KBM-7 (cell line): Measurements from ENCODE around the gene UMAD1.
A peak's percentile ranks its signal among the peaks of the same experiment; 100 is the strongest.

ENCODE experiments used
- DNase-seq: peaks from one replicate; pipeline ENCODE4 v3.0.0-alpha.2; 2015
- in situ Hi-C: fragments of 300-500 bp; cut with MboI; formaldehyde crosslinking; loops from 2 replicates; pipeline ENCODE4 v1.14.3; 2020; ENCODE audit warnings: low sequenced_read_pairs, low pct_unique_long_range_greater_than_20kb, mixed read lengths

Gene UMAD1

DNA sequence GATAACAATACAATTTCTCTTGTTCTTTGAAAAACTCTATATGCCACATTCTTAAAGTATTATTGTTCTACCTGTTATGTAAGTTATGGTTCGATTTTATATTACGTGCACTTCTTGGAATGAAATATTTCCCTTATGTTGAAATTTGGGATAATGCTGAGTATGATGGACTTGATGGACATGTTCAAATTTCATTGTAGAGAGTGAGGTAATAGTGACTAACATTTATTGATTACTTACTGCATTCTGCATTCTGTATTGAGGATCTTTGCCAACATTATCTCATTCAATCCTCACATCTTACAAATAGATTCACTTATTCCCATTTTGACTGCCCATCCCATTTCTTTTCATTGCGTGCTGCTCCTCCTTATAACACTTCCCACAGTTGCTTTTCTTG is 208.3 kb downstream of the UMAD1 start:
- in situ Hi-C loops, result no loop called here
- no peak for DNase-seq

DNA sequence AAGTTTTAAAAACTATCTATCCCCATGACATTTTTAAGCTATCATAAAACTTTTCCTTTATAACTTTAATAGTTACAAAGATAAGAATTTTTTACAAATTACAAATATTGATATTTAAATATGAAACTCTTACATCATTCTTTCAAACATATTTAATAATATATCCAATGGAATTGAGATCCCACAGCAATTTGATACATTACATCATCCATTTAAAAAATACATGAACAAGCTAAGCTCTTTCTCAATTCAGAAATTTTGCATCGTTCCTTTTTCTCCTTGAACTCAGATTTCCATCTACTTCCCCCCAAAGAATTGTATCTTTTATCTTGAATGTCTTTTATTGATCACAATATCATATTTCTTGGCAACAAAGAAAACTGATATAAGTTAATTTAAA is 209.6 kb downstream of the UMAD1 start:
- DNase-seq, result no peak
- in situ Hi-C loops, result no loop called here

DNA sequence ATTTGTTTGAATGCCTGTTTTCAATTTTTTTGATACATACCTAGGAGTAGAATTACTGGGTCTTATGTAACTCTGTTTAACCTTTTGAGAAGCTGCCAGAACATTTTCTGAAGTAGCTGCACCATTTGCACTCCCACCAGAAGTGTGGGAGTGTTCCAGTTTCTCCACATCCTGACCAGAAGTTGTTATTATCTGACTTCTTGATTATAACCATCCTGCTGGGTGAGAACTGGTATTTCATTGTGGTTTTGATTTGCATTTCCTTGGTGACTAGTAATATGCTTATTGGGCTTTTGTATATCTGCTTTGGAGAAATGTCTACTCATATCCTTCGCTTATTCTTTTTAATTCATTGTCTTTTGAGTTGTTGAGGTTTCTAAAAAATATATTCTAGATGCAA is 210.8 kb downstream of the UMAD1 start:
- DNase-seq, result peak; percentile 47

DNA sequence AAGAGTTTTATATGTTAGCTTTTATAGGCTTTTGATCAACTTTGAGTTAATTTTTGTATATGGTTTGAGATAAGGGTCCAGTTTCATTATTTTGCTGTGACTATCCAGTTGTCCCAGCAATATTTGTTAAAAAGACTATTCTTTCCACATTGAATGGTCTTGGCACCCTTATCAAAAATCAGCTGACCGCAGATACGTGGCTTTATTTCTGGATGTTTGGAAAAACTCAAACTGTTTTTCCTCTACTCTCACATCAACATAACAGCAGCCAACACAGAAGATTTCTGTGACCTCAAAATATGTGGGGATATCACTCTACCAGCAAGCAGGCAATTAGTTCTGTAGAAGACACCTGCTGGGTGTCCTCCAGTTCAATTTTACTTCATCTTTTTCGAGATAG is 211.4 kb downstream of the UMAD1 start:
- in situ Hi-C loops, result no loop called here
- no peak for DNase-seq

More for the DNA sequence above, 210.8 kb downstream of the UMAD1 start:
- in situ Hi-C loops, result no loop called here

DNA sequence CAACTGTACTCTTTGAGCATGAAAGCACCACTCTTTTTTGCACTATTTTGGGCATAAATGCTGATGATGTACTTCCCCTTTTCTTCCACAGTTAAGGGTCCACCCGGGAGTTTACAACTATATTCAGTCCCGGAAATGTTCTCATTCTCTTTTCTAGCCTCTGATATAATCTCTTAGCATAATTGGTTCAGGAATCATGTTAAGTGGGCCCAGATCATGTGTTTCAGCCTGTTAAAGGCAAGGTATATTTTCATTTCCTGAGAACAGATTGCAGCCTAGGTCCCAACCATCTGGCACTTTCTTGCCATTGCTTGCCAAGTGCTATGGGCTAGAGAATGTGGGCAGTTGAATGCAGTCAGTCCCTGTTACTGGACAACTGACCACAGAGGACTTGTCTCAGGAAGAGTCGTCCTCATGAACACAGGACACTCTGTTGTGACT is 216.6 kb downstream of the UMAD1 start:
- DNase-seq, result peak; percentile 94
- in situ Hi-C loops, result no loop called here

DNA sequence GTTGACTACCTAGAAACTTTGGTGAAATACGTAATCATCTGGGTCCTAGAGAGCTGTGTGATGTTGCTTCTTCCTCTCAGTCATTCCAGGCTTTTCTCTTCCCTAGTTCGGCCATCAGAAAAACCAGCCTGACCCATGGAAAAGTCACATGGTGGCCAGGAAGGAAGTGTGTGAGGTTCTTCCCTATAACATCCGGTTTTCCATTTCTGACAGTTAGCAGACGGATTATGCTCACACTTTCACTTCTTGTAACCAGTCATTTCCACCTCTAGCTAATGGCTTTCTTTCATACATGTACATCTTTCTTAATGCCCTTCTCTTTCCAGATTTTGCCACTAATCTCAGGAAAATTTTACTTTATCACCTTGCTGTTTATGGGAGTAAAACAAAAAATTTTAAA is 218.0 kb downstream of the UMAD1 start:
- in situ Hi-C loops, result no loop called here
- peak; percentile 7 for DNase-seq

DNA sequence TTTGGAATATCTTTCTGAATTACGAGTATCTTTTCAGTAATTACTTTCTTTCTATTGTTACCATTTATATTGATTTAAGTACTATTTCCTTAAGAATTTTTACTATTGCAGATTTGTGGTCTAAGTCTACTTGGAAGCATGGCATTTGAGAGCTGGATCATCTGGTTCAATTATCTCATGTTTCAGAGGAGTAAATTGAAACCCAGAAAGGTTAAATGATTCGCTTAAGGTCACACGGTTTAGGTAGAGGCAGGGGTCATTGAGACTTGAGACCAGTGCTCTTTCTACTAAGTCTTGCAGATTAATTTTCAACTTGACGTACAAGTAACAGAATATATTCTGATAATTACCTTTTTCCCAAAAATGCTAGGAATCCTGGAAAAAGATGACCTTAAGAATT is 218.9 kb downstream of the UMAD1 start:
- no peak for DNase-seq
- in situ Hi-C loops, result no loop called here

DNA sequence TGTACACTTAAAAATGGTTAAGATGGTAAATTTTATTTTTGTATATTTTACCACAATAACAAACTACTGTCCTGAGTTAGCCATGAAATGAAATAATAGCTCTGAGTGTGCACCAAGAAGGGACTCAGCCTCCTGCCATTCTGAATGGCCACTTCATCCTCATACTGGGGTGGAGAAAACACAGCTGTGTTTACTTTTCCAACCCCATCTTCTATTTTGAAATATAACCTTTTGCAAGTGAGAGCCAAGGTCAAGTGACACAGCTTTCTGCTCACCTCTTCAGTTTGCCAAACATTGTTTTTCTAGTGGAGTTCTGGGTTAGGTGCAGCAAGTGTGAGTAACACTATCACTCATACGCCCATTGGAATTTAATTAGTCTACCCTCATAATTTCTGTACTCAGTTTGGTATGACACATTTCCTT is 220.7 kb downstream of the UMAD1 start:
- in situ Hi-C loops, result no loop called here
- DNase-seq, result no peak

DNA sequence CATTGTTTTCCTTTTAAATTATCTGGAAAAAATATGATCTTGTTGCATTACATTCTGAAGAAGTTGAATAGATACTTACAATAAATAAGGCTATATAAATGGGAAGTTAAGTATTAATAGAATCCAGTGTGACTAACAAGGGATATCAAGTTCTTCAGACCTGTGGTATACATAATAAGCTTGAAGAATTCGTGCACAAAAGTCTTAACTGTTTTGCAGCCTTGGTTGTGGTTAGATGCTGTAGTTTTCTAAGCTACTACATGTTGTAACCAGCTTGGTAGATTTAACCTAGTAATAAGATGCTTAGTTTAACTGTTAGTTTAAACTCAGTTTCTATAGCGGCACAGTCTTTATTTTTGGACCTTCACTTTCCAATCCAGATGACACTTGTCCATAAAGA is 221.8 kb downstream of the UMAD1 start:
- no peak for DNase-seq
- in situ Hi-C loops, result no loop called here

DNA sequence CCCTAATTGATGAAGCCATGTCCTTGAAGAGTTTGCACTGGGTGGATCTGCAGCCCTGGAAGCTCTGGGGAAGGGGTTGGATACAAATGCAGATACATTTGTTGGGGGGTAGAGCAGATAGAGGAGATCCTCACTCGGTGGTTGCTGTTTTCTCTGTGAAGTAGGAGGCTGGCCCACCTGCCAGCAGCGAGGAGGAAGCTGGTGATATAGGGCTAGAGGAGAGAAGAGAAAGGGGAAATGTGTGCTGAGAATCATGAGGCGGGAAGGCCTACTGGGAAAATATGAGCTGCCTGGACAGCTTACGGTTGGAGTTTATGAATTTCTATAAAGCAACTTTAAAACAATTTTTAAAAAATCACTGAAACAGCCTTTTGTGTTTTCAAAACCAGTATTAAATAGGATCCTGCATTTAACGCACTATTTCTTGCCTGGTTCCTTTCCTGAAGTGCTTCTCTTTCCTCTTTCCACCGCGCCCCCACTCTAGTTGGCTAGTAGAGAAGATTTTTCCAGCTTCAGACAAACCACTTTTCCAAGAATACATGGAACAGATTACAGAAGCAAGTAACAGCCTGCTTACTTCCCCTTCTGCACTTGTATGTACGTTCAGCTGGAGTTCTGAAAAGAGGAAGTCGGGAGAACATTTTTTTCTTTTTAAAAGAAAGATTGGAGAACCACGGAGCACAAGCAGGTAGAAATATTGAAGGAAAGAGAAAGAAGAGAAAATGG is 227.5 kb downstream of the UMAD1 start:
- DNase-seq, result peak; percentile 87
- in situ Hi-C loops, result no loop called here

DNA sequence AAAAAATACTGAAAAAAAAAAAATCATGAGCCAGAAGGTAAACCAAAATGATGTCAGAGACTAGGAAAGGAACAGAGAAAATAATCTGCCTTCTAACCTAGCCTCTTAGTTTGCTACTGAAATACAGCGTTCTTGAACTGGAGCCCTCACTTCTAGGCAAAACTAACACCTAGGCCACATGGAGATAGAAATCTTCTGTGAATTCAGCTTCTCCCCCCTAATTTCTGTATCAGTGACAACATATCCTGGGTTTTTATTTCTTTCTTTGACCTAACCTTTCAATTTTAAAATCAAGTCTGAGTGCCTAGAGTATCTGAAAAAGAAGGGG is 228.0 kb downstream of the UMAD1 start:
- DNase-seq, result no peak
- in situ Hi-C loops, result no loop called here

DNA sequence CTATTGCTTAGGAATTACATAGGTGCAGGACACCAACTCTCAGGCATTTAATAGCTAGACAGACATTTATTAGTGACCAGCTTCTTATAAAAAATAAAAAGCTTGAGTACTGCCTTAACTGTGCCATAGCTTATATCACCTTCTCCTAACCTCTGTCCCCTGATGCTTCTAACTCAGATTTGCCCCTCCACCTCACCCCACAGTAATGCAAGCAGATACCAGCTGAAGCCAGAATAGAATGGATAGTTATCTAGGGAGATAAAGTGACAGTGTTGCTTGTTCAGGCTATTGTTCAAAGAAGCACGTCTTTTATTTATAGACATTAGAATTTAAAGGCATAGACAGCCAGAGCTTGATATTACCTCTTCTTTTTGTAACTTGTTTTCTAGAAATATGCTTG is 228.5 kb downstream of the UMAD1 start:
- in situ Hi-C loops, result no loop called here
- peak; percentile 16 for DNase-seq

DNA sequence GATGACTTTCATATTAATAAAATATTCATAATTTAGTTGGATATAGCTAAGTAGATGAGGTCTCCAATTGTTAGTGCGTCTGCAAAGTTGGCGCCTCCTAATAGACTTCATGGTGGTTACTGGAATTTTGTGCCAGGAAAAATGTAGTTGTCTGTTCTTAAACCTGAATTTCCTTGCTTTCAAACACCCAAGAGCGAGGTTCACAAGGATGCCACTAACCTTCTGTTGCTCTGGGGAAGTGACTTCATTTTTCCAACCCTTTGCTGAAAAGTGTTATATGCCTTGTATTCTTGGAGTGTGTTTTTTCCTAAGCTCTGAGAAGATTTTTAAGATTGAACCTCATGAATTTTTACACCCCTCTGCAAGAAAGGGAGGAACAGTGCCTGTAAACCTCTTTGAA is 229.1 kb downstream of the UMAD1 start:
- in situ Hi-C loops, result no loop called here

DNA sequence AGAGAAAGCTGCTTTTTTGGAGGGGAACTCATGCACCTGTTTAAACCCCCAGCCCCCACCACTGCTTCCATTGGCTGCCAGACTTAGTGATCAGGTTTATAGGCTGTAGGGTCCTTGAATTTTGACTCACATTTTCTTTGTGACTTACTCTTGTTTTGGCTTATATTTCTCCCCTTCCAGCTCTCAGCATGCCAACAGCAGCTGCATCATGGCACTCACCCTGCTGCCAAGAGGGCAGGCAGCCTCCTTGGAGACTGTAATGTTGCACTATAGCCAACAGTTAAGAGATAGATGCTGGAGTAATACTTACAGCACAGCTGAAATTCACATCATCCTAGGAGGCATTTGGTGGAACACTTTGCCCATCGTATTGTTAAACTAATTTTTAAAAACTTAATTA is 230.0 kb downstream of the UMAD1 start:
- in situ Hi-C loops, result no loop called here

More for the DNA sequence above, 229.1 kb downstream of the UMAD1 start:
- DNase-seq, result no peak

DNA sequence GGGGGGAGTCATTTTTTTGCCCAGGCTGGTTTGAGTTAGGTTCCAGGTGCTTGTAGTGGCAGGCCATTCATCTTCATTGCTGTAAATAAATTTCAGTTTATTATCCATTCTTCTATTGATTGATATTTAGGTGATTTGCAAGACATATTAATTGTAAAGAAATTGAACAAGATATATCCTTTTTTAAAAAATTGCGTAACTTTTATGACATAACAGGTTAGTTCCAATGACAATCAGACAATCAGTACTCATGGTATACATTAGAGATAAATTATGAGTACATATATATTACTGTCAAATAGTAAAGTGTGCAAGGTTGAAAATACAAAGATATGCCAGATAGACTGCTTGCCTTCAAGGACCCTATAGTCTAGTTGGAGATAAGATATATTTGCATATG is 235.9 kb downstream of the UMAD1 start:
- no peak for DNase-seq
- in situ Hi-C loops, result no loop called here

More for the DNA sequence above, 230.0 kb downstream of the UMAD1 start:
- no peak for DNase-seq

DNA sequence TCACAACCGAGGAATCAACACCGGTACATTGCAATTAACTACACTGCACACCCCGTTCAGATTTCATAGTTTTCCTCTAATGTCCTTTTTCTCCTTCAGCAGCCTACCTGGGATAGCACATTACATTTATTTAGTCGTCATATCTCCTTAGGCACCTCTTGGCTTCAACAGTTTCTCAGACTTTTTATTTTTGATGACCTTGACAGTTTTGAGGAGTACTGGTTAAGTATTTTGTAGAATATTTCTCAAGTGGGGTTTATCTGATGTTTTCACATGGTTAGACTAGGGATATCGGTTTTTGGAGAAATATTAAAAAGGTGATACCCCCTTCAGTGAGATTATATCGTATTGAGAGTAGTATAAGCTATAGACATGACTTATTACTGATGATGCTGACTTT is 241.0 kb downstream of the UMAD1 start:
- in situ Hi-C loops, result no loop called here
- DNase-seq, result no peak

DNA sequence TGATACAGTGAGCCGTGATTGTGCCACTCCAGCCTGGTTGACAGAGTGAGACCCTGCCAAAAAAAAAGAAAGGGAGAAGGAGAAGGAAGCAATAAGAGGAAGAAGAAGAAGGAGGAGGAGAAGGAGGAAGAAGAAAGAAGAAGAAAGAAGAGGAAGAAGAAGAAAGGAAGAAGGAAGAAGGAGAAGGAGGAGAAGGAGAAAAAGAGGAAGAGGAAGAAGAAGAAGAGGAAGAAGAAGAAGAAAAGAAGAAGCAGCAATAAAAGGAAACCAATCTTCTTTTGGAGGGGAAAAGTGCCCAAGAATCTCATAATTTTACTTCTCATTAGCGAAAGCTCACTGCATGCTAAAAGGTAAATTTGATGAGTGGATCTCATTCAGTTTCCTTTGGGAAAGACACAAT is 242.3 kb downstream of the UMAD1 start:
- DNase-seq, result peak; percentile 7
- in situ Hi-C loops, result no loop called here

DNA sequence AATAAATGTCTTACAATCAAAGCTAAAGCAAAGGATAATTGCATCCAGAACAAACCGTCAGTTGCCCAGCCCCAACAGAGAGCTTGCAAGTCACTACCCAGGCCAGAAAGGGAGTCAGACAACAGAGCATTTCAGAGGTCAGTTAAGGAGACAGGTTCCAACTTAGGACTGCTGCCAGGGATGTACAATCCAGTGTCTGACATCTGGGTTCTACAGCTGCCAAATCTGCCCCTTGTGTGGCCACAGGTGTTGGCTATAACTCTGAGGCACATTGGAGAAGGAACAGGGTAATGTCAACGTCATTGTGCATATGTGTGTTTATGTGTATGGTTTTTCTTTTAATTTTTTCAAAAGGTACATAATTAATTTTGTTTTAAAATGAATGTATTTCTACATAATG is 242.8 kb downstream of the UMAD1 start:
- in situ Hi-C loops, result no loop called here
- no peak for DNase-seq

DNA sequence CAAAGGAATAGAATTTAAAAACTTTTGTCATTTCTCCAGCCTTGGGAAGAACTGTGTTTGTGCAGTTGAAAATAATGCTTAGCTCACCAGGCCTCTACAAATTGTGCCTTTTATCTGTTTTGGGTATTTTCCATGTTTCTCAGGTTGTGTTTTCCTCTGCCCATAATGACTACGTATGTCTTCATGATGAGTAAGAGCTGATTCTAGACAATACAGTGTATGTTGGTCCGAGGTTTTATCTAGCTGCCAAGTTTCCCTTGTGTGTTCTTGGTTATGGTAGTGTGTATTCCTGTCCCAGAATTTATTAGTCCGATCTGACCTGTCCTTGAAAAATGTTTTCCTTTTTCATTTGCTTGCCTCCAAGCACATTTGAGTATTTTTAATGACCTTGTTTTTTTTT is 244.3 kb downstream of the UMAD1 start:
- DNase-seq, result no peak
- in situ Hi-C loops, result no loop called here

DNA sequence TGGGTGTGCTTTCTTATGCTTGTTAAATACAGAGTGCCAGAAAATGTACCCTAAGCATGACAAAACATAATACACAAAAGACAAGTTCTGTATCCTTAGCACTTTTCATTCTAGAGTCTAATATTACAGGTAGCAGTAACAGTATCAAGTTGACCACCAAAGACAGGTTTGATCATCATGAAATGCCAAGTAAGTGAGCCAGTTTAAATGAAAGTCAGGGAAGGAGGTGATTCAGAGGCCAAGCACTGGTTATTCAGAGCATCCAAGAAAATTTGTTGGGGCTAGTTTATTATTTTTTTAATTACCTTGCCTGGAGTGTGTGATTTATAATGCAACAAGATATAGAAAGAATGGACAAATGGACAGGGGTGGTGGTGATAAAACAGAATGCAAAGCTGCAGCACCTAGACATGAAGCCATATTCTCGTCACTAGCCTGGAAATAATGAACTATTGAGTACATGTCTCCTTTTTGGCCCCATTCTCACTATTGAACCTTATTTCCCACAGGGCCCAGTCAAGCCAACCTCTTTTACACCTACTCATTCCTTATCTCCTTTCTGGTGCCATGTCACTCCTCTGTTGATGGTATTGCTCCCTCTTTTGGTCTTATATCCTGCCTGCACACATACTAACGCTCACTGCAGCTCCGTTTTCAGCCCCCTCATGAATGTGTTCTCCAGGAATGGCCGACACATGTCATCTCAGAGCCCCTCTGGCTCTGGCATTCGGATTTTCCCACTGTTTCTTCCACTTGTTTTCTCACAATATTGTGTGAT is 249.4 kb downstream of the UMAD1 start:
- in situ Hi-C loops, result no loop called here

More for the DNA sequence above, 249.4 kb downstream of the UMAD1 start:
- DNase-seq, result no peak
